Pulmonary artery endothelial cell (primary cell): ENCODE measurements around the gene SEC23IP. TPM values are rescaled to one million over a fixed set of nuclear protein-coding genes. Genes with fewer than 3 reads are reported as not detected.
"Not testable (repeated sequence)": the region's sequence is repeated elsewhere in the genome, so short reads cannot be mapped to it uniquely, and the experiment has no call there.

Experiments
- DNase-seq: peaks from one replicate; pipeline ENCODE4 v3.0.0-alpha.2; 2011; ENCODE audit warnings: low read depth, low spot score
- total RNA-seq: library from RNA; depleted of rRNA; stranded (reverse); fragments of >200 nt; gene quantifications from 2 replicates; pipeline ENCODE4 v1.2.3, GENCODE V29; 2014

SEC23IP gene
- total RNA-seq, 1 donor from 2014 or later = 21.0 TPM

GRCh38 chr10:119883901-119884611 lies 8.5 kb upstream of the SEC23IP start:
- DNase-seq = not testable (repeated sequence)

GRCh38 chr10:119886070-119886469 lies 6.5 kb upstream of the SEC23IP start:
- DNase-seq = not testable (repeated sequence)

- DNase-seq = not testable (repeated sequence)
Observed at GRCh38 chr10:119888715-119889114, 3.8 kb upstream of the SEC23IP start.

- DNase-seq = not testable (repeated sequence)
Observed at GRCh38 chr10:119889201-119889600, 3.3 kb upstream of the SEC23IP start.

- not testable (repeated sequence) for DNase-seq
Observed at GRCh38 chr10:119890307-119890706, 2.2 kb upstream of the SEC23IP start.

GRCh38 chr10:119891849-119892187 lies 712 bp upstream of the SEC23IP start:
- not testable (repeated sequence) for DNase-seq

- no peak for DNase-seq
Observed at GRCh38 chr10:119893074-119893473, 544 bp downstream of the SEC23IP start.

- no peak for DNase-seq
Observed at GRCh38 chr10:119893845-119894427, 1.4 kb downstream of the SEC23IP start.

- no peak for DNase-seq
Observed at GRCh38 chr10:119896061-119896655, 3.6 kb downstream of the SEC23IP start.

- DNase-seq = no peak
Observed at GRCh38 chr10:119896937-119897770, 4.6 kb downstream of the SEC23IP start.

- DNase-seq = no peak
Observed at GRCh38 chr10:119898577-119898976, 6.0 kb downstream of the SEC23IP start.

- no peak for DNase-seq
Observed at GRCh38 chr10:119903946-119904666, 11.6 kb downstream of the SEC23IP start.

- not testable (repeated sequence) for DNase-seq
Observed at GRCh38 chr10:119907695-119908094, 15.2 kb downstream of the SEC23IP start.

GRCh38 chr10:119908166-119908565 lies 15.6 kb downstream of the SEC23IP start:
- DNase-seq = no peak

- DNase-seq = no peak
Observed at GRCh38 chr10:119910689-119911088, 18.2 kb downstream of the SEC23IP start.

- DNase-seq = no peak
Observed at GRCh38 chr10:119917777-119918176, 25.2 kb downstream of the SEC23IP start.

GRCh38 chr10:119919271-119919670 lies 26.7 kb downstream of the SEC23IP start:
- DNase-seq = no peak

GRCh38 chr10:119919826-119920225 lies 27.3 kb downstream of the SEC23IP start:
- no peak for DNase-seq

GRCh38 chr10:119928411-119928810 lies 35.9 kb downstream of the SEC23IP start:
- DNase-seq = no peak

- DNase-seq = no peak
Observed at GRCh38 chr10:119931871-119932270, 39.3 kb downstream of the SEC23IP start.

GRCh38 chr10:119932631-119933030 lies 40.1 kb downstream of the SEC23IP start:
- DNase-seq = no peak
